SK-N-SH treated with all-trans-retinoic acid at 6 μM for 48 hours (cell line): Measurements from ENCODE around the gene CCN2.

ENCODE experiments used
- ARNTL ChIP-seq: fragments of 450-650 bp; formaldehyde crosslinking; IDR thresholded peaks from 2 replicates; pipeline ENCODE4 v1.5.0; 2020; ENCODE audit warnings: low read depth, mild to moderate bottlenecking, moderate library complexity, borderline replicate concordance
- BACH2 ChIP-seq: fragments of 250-450 bp; sonication (Bioruptor Pico); IDR thresholded peaks from 2 replicates; pipeline ENCODE4 v1.9.0; 2021; ENCODE audit warnings: mild to moderate bottlenecking, borderline replicate concordance
- CREB5 ChIP-seq: fragments of 250-450 bp; sonication (Bioruptor Pico); IDR thresholded peaks from 2 replicates; pipeline ENCODE4 v1.5.1; 2020; ENCODE audit warnings: low read depth, mild to moderate bottlenecking, moderate library complexity
- CSDC2 ChIP-seq: fragments of 250-450 bp; sonication (Bioruptor Pico); IDR thresholded peaks from 2 replicates; pipeline ENCODE4 v1.5.0; 2020; ENCODE audit warnings: mild to moderate bottlenecking, moderate library complexity
- OSR1 ChIP-seq: fragments of 250-450 bp; sonication (Bioruptor Pico); IDR thresholded peaks from 2 replicates; pipeline ENCODE4 v1.8.0; 2022; ENCODE audit warnings: moderate library complexity, mild to moderate bottlenecking, inconsistent platforms
- PATZ1 ChIP-seq: fragments of 250-450 bp; sonication (Bioruptor Pico); IDR thresholded peaks from 2 replicates; pipeline ENCODE4 v1.8.0; 2020; ENCODE audit warnings: mild to moderate bottlenecking, moderate library complexity, borderline replicate concordance
- PPARA ChIP-seq: fragments of 250-450 bp; sonication (Bioruptor Pico); IDR thresholded peaks from 2 replicates; pipeline ENCODE4 v1.5.0; 2020; ENCODE audit warnings: mild to moderate bottlenecking, borderline replicate concordance
- RARB ChIP-seq: fragments of 250-450 bp; sonication (Bioruptor Pico); IDR thresholded peaks from 2 replicates; pipeline ENCODE4 v1.8.0; 2021; ENCODE audit warnings: mild to moderate bottlenecking, moderate library complexity
- SNAI2 ChIP-seq: fragments of 250-450 bp; sonication (Bioruptor Pico); IDR thresholded peaks from 2 replicates; pipeline ENCODE4 v1.5.0; 2020; ENCODE audit warnings: mild to moderate bottlenecking, moderate library complexity
- TCF4 ChIP-seq: fragments of 250-450 bp; sonication (Bioruptor Pico); IDR thresholded peaks from 2 replicates; pipeline ENCODE4 v1.8.0; 2021; ENCODE audit warnings: mild to moderate bottlenecking, moderate library complexity, borderline replicate concordance
- ZFP3 ChIP-seq: fragments of 250-450 bp; sonication (Bioruptor Pico); IDR thresholded peaks from 2 replicates; pipeline ENCODE4 v1.5.0; 2020; ENCODE audit warnings: mild to moderate bottlenecking, moderate library complexity
- ZFP30 ChIP-seq: fragments of 450-650 bp; formaldehyde crosslinking; IDR thresholded peaks from 2 replicates; pipeline ENCODE4 v1.5.0; 2022; ENCODE audit warnings: mild to moderate bottlenecking, moderate library complexity
- TF ChIP-seq, protein P1 (sequence below): fragments of 250-450 bp; sonication (Bioruptor Pico); IDR thresholded peaks from 2 replicates; pipeline ENCODE4 v1.8.0; 2021; ENCODE audit warnings: low read depth, mild to moderate bottlenecking, moderate library complexity, borderline replicate concordance
- TF ChIP-seq, protein P2 (sequence below): fragments of 250-450 bp; sonication (Bioruptor Pico); IDR thresholded peaks from 2 replicates; pipeline ENCODE4 v1.5.0; 2020; ENCODE audit warnings: mild to moderate bottlenecking, moderate library complexity

- TF ChIP-seq SNAI2 (no peak), ZFP3 (no peak), ZFP30 (CRISPR knock-in tag) (no peak), RARB (no peak), CSDC2 (CRISPR knock-in tag) (no peak), TCF4 (CRISPR knock-in tag) (no peak), PATZ1 (CRISPR knock-in tag) (no peak), ARNTL (CRISPR knock-in tag) (no peak), BACH2 (CRISPR knock-in tag) (no peak), CREB5 (CRISPR knock-in tag) (no peak), OSR1 (no peak), PPARA (CRISPR knock-in tag) (no peak)
- TF ChIP-seq, protein P1, sequence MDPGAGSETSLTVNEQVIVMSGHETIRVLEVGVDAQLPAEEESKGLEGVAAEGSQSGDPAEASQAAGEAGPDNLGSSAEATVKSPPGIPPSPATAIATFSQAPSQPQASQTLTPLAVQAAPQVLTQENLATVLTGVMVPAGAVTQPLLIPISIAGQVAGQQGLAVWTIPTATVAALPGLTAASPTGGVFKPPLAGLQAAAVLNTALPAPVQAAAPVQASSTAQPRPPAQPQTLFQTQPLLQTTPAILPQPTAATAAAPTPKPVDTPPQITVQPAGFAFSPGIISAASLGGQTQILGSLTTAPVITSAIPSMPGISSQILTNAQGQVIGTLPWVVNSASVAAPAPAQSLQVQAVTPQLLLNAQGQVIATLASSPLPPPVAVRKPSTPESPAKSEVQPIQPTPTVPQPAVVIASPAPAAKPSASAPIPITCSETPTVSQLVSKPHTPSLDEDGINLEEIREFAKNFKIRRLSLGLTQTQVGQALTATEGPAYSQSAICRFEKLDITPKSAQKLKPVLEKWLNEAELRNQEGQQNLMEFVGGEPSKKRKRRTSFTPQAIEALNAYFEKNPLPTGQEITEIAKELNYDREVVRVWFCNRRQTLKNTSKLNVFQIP, result no peak
- TF ChIP-seq, protein P2, sequence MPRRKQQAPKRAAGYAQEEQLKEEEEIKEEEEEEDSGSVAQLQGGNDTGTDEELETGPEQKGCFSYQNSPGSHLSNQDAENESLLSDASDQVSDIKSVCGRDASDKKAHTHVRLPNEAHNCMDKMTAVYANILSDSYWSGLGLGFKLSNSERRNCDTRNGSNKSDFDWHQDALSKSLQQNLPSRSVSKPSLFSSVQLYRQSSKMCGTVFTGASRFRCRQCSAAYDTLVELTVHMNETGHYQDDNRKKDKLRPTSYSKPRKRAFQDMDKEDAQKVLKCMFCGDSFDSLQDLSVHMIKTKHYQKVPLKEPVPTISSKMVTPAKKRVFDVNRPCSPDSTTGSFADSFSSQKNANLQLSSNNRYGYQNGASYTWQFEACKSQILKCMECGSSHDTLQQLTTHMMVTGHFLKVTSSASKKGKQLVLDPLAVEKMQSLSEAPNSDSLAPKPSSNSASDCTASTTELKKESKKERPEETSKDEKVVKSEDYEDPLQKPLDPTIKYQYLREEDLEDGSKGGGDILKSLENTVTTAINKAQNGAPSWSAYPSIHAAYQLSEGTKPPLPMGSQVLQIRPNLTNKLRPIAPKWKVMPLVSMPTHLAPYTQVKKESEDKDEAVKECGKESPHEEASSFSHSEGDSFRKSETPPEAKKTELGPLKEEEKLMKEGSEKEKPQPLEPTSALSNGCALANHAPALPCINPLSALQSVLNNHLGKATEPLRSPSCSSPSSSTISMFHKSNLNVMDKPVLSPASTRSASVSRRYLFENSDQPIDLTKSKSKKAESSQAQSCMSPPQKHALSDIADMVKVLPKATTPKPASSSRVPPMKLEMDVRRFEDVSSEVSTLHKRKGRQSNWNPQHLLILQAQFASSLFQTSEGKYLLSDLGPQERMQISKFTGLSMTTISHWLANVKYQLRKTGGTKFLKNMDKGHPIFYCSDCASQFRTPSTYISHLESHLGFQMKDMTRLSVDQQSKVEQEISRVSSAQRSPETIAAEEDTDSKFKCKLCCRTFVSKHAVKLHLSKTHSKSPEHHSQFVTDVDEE (CRISPR knock-in tag), result no peak
Observed at GRCh38 chr6:131967948-131968347, 16.8 kb upstream of the CCN2 start.
